HG02885 (cell line): ENCODE results near the gene STIM2.

Experiments
- ATAC-seq: cut with Tn5 transposase; IDR thresholded peaks from one replicate; pipeline ENCODE4 v1.9.1; 2021; ENCODE audit warnings: mild to moderate bottlenecking; ENCODE audit not compliant: unreplicated experiment, poor library complexity

Gene STIM2

DNA sequence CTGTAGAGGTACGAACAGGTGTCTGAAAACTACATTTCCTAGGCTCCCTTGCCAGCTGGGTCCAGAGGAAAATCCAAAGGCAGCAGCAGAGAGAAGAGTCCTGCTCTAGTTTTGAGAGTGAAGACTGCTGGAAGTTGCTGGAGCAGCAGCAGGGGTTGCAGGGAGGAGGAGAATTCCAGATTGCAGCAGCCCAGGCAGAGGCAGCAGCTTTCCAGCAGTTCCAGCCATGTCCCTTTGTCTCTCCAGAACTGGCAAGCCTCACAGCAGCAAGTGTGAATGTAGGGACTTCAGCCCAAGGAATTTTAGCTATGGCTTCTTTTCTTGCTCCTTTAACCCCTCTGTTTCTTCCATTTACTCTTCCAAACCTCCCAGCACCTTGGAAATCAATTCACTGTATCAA lies 24.1 kb upstream of the STIM2 start:
- no peak for ATAC-seq

DNA sequence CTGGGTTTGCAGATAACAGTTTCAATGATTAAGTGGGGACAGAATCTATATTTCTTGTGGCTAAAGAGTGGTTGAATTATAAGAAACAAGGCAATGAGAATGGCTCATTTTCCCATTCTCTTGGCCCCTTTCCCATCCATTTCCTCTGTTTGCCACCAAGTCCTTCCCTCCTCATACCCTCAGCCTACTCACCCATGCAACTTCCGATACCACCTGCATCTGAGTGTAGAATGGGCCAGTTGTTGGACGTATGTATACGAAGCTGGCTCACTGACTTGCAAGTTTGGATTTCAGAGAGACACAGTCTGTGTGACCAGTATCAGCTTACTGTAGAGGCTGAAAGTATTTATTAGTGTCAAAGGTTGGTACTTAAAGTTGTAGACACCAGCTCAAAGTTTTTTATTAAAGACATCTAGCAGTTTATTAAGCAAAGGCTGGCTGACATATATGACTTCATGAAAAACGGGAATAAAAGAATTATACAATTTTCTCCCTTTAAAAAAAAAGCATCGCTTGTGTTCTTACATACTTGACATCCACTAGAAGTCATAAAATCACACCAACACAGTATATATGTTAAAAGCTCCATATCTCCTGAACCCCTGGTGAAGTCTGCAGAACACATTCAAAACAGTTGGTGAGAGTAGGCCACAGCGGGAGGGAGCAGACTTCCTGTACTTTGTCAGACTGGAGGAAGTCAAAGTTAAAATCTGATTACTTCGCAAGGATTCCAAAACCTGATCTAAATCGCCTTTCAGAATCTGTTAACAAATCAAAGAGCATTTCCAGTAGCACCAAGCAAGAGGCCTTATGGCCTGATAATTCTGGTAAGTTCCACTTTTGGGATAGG lies 22.4 kb upstream of the STIM2 start:
- no peak for ATAC-seq

DNA sequence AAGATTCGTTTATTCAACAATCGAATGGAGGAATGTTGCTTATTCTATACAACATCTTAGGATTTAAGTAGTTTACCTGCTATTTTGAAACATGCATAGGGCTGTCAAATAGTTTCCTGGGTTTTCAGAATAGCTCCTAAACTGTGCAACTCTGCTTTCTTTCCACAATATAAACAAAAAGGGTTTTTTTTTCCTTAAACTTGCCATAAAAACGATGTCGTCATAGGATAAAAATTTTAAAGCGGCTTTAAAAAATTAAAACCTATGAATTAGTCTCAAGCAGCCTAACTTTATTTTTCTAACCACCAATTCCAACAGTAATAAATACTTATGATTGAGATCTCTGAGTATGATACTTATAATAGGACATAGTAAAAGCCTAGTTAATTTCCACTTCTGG lies 21.6 kb upstream of the STIM2 start:
- no peak for ATAC-seq

DNA sequence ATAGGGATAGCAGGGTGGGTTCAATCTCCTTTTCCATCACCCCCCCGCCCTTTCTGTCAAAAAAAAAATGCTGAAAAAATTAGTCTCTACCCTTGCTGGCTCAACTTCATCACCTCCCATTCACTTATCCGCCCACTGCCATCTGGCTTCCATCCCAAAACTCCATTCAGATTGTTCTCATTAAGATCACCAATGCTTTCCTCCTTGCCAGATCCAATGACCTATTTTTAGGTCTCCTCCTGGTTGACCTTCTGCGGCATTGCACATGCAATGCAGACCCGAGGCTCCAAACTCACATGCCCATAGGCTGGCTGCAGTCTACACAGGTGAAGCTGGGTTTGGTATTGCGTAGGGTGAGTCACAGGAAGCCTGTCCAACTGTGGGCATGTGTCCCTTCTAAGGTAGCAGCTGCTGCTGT lies 21.1 kb upstream of the STIM2 start:
- ATAC-seq = no peak

DNA sequence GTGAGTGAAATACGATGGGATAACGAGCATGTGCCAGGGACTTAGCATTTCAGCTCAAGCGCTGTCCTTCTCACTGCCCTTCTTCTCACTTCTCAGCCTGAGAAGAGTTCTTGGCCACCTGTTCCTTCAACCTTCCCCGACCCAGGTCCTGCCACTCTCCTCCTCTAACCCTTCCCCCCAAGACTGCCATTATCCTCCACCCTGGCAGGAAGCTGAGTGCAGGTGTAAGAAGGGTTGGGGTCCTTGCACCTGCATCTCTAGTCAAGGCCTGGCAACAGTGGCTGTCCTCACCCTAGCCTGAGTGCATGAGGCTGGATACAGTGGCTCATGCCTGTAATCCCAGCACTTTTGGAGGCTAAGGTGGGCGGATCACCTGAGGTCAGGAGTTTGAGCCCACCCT lies 19.9 kb upstream of the STIM2 start:
- ATAC-seq = no peak

DNA sequence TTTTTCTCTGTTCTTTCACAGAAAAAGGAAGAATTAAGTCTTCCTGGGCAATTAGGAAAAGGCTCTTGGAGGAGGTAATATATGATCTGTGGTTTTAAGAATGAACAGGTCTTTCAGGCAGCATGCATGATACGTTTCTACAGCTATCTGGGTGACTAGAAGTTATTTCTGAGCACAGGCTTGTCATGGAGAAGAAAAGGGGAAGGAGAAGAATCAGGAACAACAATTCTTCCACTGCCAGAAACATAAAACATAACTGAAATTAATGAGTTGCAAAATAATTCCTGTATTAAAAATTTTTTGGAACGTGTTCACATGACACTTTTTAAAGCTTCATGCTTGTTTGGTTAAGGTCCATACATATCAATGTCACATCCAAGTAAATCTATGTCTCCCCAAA lies 17.7 kb upstream of the STIM2 start:
- ATAC-seq = no peak

DNA sequence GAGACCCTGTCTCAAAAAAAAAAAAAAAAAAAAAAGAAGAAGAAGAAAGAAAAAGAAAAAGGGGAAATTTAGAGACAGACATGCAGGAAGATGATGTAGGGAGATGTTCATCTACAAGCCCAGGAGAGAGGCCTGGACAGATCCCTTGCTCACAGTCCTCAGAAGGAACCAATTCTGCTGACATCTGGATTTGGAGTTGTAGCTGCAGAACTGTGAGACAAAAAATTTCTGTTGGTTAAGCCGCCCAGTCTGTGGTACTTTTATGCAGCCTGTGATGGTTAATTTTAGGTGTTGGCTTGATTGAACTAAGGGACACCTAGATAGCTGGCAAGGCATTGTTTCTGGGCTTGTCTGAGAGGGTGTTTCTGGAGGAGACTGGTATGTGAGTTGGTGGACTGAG lies 10.1 kb upstream of the STIM2 start:
- ATAC-seq = no peak

DNA sequence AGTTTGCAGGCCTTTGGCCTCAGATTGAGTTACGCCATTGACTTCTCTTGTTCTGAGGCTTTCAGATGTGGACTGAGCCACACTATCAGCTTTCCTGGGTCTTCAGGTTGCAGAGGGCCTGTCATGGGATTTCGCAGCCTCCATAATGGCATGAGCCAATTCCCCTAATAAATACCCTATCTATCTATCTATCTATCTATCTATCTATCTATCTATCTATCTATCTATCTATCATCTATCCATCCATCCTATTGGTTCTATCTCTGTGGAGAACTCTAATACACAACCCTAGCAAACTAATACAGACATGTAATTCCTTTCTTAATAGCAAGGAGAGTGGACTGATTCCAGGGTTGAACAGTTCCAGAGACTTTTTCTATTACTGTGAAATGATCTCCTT lies 9.5 kb upstream of the STIM2 start:
- ATAC-seq = no peak

DNA sequence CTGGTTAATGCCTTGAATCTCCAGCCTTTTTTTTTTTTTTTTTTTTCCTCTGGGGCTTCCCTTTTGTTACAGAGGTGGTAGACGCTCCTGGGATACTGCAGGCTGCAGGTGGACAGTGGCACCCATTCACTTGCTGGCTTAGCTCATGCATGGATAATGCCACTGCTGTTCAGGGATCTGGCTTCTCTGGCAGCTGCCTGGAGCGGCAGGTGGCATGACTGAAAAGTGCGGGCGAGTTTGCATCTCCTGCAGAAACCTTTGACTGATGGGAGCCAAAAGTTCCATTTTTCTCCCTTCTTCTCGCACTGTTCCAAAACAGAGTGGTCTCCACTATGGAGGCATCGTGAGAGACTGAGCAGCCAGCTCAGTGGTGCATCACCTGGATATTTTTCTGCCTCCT lies 5.9 kb upstream of the STIM2 start:
- ATAC-seq = no peak

DNA sequence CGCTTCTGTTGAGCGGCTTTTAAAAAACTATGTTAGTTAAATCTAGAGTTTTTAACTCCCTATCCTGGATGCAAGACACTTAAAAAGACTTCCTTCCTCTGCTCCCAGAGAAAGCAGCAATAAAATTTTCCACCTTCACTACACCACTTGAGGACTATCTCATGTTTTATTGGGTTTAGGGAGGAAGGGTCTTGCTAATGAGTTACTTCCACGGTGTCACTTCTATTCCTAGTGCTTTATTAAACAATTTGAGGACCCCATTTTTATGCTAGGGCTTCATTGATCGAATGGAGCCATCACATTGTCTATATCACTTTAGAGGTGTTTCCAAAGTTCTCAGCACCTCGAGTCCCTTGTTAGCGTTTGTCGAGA lies 3.7 kb upstream of the STIM2 start:
- no peak for ATAC-seq

DNA sequence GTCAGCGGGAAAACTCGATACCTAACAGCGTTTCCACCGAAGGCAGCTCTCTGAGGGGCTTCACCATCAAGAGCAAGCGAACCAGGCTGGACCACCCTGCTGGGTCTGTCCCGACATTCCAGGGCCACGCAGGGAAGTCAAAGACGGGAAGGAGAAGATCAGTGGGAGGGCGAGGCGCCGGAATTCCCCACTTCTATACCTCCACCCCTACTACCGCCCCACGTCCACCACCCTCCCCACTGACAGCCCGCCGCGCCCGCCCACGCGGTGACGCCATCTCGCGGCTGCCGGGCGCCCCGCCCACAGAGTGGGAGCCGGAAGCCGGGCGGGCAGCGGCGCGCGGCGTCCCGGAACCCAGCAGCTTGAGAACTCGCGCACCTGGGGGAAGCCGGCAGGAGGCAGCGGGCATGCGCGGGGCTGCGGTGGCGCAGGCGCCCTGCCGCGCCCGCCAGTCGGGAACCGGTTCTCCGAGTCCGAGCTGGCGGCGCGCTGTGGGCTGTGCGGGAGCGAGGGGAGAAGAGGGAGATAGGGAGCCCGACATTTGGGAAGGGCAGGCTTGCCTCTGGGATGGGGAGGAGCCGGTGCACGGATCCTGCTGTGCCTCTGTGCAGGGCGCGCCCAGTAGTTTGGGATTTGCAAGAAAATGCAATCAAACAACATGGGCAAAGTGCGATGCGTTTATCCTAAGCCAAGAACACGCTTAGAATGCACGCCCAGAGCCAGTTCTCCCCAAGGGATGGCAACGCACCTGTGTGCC lies 3.2 kb upstream of the STIM2 start:
- ATAC-seq = peak; percentile 60

DNA sequence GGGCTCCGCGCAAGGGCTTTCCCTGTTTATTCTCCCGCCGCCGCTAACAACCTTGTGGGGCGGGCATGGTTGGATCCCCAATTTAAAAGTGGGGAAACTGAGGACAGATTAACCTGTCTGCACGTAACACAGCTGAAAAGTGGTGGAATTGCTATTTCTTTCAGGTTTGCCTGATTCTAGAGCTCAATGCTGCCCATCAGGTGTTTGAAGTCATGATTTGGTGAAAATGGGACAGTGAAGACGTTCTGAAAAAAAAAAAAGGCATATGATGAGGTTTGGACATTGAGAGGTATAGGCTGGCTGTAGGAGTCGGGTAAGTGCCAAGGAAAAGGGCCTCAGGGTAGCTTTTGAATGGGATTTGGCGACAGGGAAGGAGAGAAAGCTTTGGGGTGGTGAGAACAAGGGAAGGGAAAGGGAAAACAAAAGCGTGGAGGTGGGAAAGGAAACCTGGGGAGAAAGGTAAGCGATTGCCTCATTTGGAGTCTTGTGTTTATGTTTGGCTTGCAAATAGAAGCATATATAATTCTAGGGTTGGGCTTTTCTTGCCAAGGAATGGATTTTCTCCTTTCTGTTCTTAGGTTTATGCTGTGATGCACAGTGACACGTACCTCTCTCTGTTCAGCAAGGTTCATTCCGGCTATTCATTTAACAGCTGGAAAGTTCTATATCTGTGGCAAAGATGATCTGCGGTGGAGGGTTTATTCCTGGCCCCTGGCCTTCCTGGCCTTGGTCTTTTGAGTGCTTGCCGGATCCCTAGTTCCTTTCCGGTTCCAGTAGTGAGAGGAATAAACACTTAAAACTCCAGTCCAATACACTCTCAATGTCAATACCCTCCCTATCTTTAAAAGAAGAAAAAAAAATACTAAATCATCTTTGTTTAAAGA lies 2.4 kb upstream of the STIM2 start:
- no peak for ATAC-seq

DNA sequence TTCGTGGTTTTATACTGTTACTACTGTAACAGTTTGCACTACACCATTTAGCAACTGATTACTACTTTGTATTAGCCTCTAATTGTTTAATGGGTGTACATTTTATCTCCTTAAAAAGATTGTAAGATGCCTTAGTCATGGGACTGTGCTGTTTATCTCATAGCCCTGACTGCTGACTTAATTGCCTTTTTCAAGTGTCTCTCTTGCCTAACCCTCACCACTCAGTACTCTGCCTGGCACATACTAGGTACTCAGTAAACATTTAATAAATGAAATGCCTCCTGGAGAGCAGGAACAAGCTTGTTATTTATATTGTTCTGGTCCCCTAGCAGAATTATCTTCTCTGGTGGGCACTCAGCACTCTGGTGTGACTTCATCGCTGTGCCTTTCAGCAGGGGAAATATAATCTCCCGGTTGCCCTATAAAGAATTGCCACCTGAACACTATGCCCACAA lies 1.7 kb upstream of the STIM2 start:
- ATAC-seq = no peak

DNA sequence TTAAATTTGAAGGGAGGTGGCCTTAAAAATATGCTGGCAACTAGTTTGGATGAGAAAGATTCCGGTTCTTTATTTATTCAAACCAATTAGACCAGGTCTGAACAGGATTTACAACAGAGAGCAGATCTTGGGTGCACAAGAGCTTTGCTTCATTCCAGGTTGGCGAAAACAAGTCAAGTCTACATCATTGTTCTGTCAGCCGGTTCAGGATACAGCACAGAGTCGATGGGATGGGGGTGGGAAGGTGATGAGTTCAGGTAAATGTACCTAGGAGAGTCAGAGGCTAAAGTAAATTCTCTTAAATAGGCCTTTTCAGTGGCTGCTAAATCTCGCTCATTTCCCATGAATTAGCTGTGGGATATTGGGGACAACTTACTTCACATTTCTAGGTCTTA lies 882 bp upstream of the STIM2 start:
- ATAC-seq = no peak

DNA sequence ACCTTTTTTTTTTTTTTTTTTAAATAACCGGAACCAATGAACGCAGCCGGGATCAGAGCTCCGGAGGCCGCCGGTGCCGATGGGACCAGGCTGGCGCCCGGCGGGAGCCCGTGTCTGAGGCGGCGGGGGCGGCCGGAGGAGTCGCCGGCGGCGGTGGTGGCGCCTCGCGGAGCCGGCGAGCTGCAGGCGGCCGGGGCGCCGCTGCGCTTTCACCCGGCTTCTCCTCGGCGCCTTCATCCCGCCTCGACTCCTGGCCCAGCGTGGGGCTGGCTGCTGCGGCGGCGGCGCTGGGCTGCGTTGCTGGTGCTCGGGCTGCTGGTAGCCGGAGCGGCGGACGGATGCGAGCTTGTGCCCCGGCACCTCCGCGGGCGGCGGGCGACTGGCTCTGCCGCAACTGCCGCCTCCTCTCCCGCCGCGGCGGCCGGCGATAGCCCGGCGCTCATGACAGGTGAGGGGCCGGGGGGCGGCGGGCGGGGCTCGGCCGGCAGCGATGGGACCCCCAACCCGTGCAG lies 337 bp downstream of the STIM2 start:
- ATAC-seq = peak; percentile 29

DNA sequence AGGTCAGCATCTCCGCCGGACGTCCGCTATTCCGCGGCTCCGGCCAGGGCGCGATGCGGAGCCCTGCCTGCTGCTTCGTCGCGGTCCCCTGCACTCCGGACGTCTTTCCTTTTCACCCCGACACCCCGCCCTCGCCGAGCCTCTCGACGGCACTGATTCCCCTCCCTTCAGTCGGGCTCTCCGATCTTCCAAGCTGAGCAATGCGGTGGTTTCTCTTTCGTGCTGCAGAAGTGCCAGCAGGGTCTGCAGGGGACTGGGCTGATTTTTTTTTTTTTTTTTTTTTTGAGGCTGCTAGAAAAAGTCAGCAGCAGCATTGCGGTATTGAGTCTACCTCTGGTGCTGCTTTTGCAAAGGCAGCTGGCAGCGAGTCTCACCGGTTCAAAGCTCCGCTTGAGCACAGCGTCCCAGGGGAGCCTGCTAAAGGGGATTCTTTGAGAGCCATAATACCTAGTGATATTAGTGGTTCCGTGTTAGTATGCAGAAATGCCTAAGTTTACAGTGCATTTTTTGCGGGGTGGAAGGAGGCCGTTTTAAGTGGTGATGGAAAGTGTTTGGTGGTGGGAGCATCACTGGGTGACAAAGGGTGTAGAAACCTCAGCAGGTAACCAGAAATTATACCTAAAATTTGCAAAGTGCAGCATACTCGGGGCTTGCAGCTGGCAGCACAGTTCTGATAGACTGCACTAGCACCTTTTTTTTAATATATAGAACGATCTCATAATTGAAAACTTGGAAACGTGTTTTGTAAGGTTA lies 969 bp downstream of the STIM2 start:
- ATAC-seq = peak; percentile 45

DNA sequence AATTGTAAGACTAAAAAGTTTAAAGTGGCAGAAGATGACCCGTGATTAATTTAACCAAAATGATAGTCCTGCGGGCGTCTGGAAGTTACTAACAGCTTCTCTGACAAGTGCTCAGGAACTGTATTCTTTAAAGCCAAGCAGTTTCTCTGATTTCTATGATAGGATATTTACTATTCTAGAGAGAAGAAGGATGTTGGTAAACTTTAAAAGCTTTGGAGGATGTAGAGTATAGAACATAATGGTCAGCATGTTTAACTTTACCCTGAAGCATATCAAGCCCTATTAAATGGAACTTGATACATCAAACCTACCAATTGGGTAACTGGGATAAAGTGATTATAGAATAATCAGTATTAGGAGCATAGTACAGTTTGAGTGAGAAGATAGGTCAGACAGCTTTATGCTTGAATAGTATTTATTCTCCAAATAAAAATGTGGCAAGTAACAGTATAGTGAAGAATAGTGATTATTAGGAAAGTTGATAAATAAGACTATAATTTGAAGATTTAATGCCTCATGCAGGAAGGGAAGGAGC lies 1.8 kb downstream of the STIM2 start:
- ATAC-seq = no peak

DNA sequence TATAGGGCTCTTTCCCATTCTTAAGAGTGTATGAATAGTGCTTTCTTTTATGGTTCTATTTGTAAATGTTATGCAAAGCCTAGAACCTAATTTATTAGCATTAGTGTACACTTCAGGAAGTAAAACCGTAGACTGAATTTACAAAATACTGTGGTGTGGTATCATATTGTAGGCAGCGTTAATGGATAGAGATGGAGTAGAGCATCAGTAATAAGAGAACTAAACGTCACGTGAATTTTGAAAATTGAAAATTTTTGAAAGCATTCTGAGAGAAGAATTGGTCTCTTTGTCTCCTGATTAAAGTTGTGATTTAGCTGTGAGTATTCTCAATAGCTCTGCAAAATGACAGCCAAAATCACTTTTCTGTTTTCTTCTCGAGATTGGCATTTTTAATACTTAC lies 2.9 kb downstream of the STIM2 start:
- ATAC-seq = no peak

DNA sequence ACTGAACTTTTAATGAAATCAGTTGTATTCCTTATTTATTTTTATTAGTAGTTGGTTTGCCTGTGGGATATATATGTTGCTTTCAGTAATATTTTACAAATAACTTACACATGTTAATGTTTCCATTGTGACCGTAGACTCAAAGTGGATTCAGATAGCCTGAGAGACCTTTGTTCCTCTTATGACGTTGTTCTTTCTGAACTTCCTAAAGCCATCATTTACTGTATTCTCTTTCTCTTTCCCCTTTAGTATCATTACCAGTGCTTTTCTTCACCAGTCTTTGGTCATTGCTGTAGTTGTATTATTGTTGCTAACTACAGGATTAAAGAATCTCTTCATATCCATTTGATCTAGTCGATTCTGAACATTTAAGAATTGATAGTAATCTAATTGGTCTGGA lies 4.3 kb downstream of the STIM2 start:
- no peak for ATAC-seq

DNA sequence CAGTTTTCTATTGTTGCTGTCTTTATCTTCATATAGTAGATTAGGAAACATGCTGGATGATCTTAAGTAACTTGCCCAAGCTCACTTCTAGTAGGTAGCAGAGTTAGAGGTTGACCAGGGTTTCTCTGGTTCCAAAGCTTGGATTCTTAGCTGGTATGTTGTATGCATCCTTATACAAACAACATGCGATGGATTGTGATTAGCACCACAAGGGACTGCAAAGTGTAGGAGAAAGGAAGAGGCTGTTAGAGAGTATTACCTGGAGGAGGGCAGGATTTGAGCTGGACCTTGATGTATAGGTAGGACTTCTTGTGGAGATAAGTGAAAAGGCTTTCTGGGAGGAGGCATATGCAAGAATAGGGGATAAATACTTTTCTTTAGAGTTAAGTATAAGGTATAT lies 5.6 kb downstream of the STIM2 start:
- ATAC-seq = no peak
